IMR-90 (cell line): Measurements from ENCODE around the gene CAPS.

Source experiments
- BHLHE40 ChIP-seq: fragments of 150-350 bp; IDR thresholded peaks from 2 replicates; pipeline ENCODE4 v1.6.1; 2016; ENCODE audit warnings: mild to moderate bottlenecking, low read depth, low read length
- CEBPB ChIP-seq: IDR thresholded peaks from 2 replicates; pipeline ENCODE4 v1.6.1; 2012; ENCODE audit warnings: low read depth, low read length, improper control_type of control experiment
- POLR2A ChIP-seq: IDR thresholded peaks from 2 replicates; pipeline ENCODE4 v1.6.1; 2012; ENCODE audit warnings: mild to moderate bottlenecking, low read depth, low read length
- RAD21 ChIP-seq: IDR thresholded peaks from 2 replicates; pipeline ENCODE4 v1.6.1; 2012; ENCODE audit warnings: low read length, improper control_type of control experiment
- RFX5 ChIP-seq: IDR thresholded peaks from 2 replicates; pipeline ENCODE4 v1.8.0; 2012; ENCODE audit warnings: low read depth, mild to moderate bottlenecking, low read length, moderate library complexity
- SMC3 ChIP-seq: fragments of 150-350 bp; IDR thresholded peaks from 2 replicates; pipeline ENCODE4 v1.6.1; 2016; ENCODE audit warnings: low read depth, mild to moderate bottlenecking, antibody characterized with exemption, low read length, moderate library complexity
- TF ChIP-seq, protein P1 (sequence below): conservative IDR thresholded peaks from 2 replicates; pipeline ENCODE4 v1.5.1; 2012; ENCODE audit warnings: mild to moderate bottlenecking, low read depth, low read length, improper control_type of control experiment
- TF ChIP-seq, protein P2 (sequence below): fragments of 150-350 bp; IDR thresholded peaks from 2 replicates; pipeline ENCODE4 v1.6.1; 2017; ENCODE audit warnings: mild to moderate bottlenecking, antibody characterized with exemption, low read length, low read depth

DNA sequence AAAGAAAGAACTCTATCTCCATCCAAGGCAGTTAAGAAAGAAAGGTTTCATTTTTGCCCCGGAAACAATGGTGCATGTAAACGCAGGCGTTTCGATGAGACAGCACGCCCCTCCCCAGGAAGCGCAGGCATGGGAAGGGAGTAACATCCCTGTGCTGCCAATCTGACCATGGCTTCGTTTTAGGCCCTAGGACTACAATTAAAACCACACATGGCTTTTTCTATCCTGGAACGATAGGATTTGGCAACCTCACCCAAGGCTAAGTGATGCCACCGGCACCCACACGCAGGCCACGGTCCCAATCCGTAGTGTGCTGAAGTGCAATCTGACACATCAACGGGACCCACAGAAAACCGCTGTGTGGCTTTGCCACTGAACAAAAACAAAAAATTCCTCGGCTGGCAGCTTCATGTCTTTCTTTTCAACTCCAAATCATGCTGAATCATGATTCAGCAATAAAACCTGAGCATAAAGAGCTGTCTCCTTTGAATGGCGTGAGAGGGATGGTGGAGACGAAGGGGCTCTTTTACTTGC is 39.7 kb downstream of the CAPS start:
- no peak for TF ChIP-seq CEBPB
- TF ChIP-seq, protein P1, sequence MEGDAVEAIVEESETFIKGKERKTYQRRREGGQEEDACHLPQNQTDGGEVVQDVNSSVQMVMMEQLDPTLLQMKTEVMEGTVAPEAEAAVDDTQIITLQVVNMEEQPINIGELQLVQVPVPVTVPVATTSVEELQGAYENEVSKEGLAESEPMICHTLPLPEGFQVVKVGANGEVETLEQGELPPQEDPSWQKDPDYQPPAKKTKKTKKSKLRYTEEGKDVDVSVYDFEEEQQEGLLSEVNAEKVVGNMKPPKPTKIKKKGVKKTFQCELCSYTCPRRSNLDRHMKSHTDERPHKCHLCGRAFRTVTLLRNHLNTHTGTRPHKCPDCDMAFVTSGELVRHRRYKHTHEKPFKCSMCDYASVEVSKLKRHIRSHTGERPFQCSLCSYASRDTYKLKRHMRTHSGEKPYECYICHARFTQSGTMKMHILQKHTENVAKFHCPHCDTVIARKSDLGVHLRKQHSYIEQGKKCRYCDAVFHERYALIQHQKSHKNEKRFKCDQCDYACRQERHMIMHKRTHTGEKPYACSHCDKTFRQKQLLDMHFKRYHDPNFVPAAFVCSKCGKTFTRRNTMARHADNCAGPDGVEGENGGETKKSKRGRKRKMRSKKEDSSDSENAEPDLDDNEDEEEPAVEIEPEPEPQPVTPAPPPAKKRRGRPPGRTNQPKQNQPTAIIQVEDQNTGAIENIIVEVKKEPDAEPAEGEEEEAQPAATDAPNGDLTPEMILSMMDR, result no peak
- no peak for TF ChIP-seq POLR2A
- TF ChIP-seq RFX5, result no peak
- no peak for TF ChIP-seq RAD21
- TF ChIP-seq SMC3, result no peak
- TF ChIP-seq BHLHE40, result no peak
- TF ChIP-seq, protein P2, sequence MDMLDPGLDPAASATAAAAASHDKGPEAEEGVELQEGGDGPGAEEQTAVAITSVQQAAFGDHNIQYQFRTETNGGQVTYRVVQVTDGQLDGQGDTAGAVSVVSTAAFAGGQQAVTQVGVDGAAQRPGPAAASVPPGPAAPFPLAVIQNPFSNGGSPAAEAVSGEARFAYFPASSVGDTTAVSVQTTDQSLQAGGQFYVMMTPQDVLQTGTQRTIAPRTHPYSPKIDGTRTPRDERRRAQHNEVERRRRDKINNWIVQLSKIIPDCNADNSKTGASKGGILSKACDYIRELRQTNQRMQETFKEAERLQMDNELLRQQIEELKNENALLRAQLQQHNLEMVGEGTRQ, result no peak
